Skin of body (tissue), 2 donors: ENCODE data around the gene ARID4A. TPM values are rescaled to one million over a fixed set of nuclear protein-coding genes. Genes with fewer than 3 reads are reported as not detected.
"Not testable (repeated sequence)": the region's sequence is repeated elsewhere in the genome, so short reads cannot be mapped to it uniquely, and the experiment has no call there.

ENCODE experiments used
- DNase-seq: peaks from one replicate; lab custom pipeline; 2025; lab: John Stamatoyannopoulos, UW
- total RNA-seq: library from RNA; depleted of rRNA; stranded (reverse); fragments of >200 nt; gene quantifications from one replicate; pipeline ENCODE4 v1.2.3, GENCODE V29; 2014

Gene ARID4A
- 31.6 TPM for total RNA-seq

- peak; percentile 20 for DNase-seq
These were observed at the start of gene ARID4A for GRCh38 chr14:58298477-58299400. ARID4A (plus strand) TSS chr14:58298555; CDS start chr14:58299855, 1,300 bp downstream.

GRCh38 chr14:58249611-58250010 is 48.7 kb upstream of the ARID4A start:
- DNase-seq: no peak

- no peak for DNase-seq
These were observed 40.2 kb upstream of the ARID4A start for GRCh38 chr14:58258156-58258555.

GRCh38 chr14:58262005-58262404 is 36.4 kb upstream of the ARID4A start:
- DNase-seq: not testable (repeated sequence)

- DNase-seq: no peak
These were observed 33.0 kb upstream of the ARID4A start for GRCh38 chr14:58265401-58265800.

GRCh38 chr14:58270628-58271027 is 27.7 kb upstream of the ARID4A start:
- DNase-seq: no peak

- DNase-seq: no peak
These were observed 25.6 kb upstream of the ARID4A start for GRCh38 chr14:58272588-58273372.

- no peak for DNase-seq
These were observed 23.5 kb upstream of the ARID4A start for GRCh38 chr14:58274881-58275280.

- no peak for DNase-seq
These were observed 22.7 kb upstream of the ARID4A start for GRCh38 chr14:58275527-58276190.

- no peak for DNase-seq
These were observed 22.1 kb upstream of the ARID4A start for GRCh38 chr14:58276208-58276607.

- DNase-seq: no peak
These were observed 20.2 kb upstream of the ARID4A start for GRCh38 chr14:58278177-58278576.

GRCh38 chr14:58280954-58281787 is 17.2 kb upstream of the ARID4A start:
- DNase-seq: peak; percentile 72

GRCh38 chr14:58281969-58282368 is 16.4 kb upstream of the ARID4A start:
- DNase-seq: no peak

- no peak for DNase-seq
These were observed 15.3 kb upstream of the ARID4A start for GRCh38 chr14:58282925-58283593.

GRCh38 chr14:58283730-58284129 is 14.6 kb upstream of the ARID4A start:
- no peak for DNase-seq

GRCh38 chr14:58285132-58285531 is 13.2 kb upstream of the ARID4A start:
- DNase-seq: no peak

- no peak for DNase-seq
These were observed 10.7 kb upstream of the ARID4A start for GRCh38 chr14:58287607-58288042.

- no peak for DNase-seq
These were observed 10.1 kb upstream of the ARID4A start for GRCh38 chr14:58288106-58288792.

- no peak for DNase-seq
These were observed 6.7 kb upstream of the ARID4A start for GRCh38 chr14:58291646-58292045.

- DNase-seq: no peak
These were observed 6.2 kb upstream of the ARID4A start for GRCh38 chr14:58292187-58292586.
